DMS 273 (cell line): Measurements from ENCODE around the gene GRIN2D.
"Not testable (repeated sequence)": the region's sequence is repeated elsewhere in the genome, so short reads cannot be mapped to it uniquely, and the experiment has no call there.

Source experiments
- DNase-seq: peaks from one replicate; lab custom pipeline; 2025; ENCODE audit not compliant: unreplicated experiment; lab: John Stamatoyannopoulos, UW

Gene GRIN2D

DNA sequence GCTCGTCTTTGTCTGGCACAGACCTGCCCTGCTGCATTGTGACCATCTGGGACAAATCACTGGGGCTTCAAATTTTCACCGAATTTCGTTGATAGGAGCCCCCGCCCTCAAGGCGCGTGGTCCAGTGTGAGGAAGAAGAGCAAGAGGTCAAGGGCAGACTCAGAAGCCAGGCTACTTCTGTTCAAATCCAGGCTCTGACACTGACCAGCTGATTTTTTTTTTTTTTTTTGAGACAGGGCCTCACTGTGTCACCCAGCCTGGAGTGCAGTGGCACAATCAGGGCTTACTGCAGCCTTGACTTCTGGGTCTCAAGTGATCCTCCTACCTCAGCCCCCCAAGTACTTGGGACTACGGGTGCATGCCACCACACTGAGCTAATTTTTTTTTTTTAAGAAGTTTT is 22.1 kb upstream of the GRIN2D start:
- DNase-seq: no peak

DNA sequence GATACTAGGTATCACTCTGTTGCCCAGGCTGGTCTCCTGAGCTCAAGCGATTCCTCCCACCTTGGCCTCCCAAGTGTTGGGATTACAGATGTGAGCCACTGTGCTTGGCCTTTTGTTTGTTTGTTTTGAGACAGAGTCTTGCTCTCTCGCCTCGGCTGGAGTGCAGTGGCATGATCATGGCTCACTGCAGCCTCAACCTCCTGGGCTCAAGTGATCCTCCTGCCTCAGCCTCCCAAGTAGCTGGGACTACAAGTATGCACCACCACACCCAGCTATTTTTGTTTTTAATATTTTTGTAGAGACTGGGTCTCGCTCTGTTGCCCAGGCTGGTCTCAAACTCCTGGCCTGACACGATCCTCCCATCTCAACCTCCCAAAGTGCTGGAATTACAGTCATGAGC is 21.7 kb upstream of the GRIN2D start:
- DNase-seq: not testable (repeated sequence)

DNA sequence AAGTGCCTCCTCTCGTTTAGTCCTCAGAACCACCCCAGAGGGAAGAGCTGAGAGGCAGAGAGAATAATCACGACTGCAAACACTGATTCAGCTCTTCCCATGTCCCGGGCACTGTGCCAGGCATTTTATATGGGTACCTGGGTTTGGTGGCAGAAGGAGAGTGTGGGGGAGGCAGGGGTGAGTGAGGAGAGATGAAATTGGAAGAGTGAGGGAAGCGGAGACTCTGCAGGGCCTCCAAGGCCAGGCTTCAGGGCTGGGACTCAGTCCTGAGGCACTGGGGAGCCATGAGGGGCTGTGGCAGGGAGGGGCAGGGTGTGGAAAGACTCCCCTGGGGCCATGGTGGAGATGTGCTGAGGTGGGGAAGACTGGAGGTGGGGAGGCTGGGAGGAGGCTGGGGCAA is 20.6 kb upstream of the GRIN2D start:
- DNase-seq: peak; percentile 97

DNA sequence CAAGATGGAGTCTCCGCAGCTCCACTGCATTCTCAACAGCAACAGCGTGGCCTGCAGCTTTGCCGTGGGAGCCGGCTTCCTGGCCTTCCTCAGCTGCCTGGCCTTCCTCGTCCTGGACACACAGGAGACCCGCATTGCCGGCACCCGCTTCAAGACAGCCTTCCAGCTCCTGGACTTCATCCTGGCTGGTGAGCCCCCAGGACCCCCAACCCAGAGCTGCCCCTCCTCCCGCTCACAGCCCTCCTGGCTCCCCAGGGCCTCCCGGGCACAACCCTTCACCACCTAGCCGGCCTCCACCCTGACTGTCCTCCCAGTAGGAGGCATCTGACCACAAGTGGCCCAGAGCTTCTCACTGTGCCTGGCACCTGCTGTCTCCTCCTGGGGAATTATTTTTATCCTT is 19.9 kb upstream of the GRIN2D start:
- no peak for DNase-seq

DNA sequence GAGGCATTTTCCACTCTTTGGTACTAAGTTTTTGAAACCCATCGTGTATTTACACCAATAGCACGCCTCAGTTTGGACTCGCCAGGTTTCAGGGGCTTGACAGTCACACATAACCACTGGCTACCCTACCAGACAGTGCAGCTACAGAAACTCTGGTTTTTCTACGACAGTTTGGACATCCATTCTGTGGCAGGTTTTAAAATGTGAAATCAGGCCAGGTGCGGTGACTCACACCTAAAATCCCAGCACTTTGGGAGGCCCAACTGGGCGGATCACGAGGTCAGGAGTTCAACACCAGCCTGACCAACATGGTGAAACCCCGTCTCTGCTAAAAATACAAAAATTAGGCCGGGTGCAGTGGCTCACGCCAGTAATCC is 15.3 kb upstream of the GRIN2D start:
- DNase-seq: no peak

DNA sequence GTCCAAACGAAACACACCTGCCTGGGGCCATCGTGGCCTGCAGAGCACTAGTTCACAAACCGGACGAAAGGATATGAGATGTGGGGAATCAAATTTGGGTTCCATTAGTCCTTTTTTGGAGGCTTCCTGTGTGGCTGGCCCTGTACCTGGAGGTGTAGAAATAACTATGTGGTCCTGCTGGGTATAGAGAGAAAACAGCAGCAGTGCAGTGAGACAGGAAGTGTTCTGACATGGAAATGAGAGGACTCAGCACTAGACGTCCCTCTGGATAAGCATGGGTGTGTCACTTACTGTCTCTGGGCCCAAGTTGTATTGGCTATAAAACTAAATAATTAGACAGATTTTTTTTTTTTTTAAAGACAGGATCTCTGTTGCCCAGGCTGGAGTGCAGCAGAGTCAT is 14.4 kb upstream of the GRIN2D start:
- DNase-seq: no peak

DNA sequence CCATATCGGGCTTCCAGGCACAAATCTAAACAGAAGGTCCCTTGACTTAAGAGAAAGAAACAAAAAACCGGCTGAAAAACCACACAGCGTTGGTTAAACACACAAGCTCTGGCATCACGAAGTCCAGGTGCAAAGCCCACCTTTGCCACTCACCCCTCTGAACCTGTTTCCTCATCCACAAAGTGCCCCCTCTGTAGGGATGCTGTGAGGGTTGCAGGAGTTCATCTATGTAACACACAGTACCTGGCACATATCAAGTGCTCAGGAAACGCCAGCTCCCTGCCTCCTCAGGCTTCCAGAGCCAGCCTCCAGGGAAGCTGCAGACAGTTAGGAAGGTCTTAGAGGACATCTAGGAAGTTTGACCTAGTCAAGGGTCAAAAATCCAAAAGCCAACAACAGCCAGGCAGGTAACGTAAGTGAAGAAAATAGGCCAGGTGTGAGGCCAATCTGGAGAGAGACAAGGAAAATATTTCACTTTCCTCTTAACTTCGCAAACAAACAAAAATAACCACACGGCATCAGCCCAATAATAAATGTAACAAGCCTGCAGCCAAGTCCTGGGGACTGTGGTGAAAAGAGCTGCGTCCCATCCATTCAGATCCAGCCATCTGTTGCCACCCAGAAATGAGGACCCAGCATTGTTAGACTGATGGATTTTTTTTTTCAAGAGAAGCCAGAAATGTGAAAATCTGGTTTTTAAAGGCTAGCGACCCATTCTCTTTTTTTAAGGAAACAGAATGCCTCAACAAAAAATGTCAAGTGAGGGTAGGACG is 12.1 kb upstream of the GRIN2D start:
- no peak for DNase-seq

DNA sequence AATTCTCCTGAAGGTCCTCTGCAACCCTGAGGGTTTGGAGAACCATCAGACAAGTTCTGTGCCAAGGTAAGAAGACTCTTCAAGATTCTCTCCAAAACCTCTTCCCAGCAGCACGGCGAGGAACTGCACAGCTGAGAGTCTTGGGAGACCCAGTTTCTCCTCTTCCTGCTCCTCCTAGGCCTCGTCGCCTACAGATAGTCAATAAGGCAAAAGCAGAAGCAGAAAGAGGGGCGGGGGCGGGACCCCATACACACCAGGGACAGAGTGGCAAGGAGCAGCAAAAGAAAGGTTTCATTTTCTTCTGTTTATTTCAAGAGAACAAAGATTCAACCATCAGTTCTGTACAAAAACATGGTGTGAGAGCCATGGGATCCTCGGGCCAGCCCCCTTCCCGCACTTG is 11.2 kb upstream of the GRIN2D start:
- DNase-seq: no peak

DNA sequence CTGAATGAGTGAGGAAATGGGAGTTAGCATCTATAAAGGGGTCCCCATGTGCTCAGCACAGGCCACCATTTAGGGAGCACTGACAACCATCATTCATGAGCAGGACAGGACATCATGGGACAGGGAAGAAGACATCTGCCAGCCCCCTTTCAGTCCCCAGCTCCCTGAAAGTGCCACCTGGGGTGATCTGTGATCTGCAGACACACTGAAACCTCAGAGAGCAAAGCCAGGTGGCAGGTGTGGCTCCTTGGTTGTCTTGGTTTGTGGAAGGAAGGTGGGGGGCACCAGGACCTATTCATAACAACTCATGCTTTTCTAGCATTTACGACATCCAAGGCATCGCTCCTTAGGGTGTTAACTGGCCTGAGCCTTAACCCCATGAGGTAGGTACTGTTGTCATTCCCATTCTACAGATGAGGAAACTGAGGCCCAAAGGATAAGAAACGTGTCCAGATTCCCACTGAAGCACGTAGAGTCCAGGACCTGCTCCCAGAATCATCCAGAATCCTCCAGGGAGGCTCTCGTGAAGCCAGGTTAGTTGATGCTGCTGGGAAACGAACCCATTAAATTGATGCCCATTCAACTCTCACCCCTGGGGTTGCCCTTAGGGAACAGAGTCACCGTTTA is 7.9 kb upstream of the GRIN2D start:
- no peak for DNase-seq

DNA sequence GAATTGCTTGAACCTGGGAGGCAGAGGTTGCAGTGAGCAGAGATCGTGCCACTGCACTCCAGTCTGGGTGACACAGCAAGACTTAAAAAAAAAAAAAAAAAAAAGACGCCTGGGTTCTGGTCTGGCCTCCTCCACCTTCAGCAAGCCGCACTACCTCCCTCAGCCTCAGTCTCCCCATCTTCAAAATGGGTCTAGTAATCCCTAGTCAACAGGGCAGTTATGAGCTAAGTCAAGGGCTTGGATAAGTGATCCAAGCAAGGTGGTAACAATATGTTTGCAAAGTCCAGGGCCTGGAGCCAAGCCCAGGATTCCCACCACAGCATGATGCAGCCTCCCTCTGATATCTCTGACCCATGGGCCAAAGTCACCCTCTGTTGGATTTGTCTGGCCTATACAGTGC is 6.5 kb upstream of the GRIN2D start:
- no peak for DNase-seq

DNA sequence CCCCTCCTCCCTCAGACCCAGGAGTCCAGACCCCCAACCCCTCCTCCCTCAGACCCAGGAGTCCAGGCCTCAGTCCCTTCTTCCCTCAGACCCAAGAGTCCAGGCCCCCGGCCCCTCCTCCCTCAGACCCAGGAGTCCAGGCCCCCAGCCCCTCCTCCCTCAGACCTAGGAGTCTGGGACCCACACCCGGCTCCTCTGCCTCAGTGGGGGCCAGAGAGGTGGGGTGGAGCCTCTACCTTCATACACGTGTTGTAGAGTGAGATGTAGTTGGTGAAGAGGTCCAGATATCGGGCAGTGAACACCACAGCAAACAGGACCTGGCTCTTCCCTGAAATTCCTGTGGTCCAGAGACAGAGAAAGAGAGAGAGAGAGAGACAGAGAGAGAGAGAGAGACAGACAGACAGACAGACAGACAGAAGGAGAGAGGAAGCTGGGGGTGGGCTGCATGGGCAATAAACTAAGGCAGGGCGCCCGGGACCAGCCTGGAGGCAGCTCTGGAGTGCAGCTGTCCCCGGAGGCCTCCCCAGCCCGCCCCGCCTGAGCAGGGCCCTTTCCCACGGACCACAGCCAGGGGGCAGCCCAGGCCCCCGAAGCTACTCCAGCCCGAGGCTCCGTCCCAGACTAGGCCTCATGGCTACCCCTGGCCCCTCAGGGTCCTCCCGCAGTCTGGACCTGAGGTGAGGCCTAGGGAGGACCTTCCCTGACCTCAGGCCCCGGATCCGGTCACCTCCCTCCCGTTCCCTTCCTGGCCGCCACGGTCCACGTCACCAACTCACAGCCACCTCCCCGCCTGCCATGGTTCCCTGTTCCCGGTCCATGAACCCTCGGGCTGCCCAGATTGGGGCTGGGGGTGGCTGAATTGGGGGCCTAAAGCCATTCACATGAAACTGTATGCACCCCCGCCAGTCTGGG is 3.0 kb upstream of the GRIN2D start:
- peak; percentile 84 for DNase-seq

DNA sequence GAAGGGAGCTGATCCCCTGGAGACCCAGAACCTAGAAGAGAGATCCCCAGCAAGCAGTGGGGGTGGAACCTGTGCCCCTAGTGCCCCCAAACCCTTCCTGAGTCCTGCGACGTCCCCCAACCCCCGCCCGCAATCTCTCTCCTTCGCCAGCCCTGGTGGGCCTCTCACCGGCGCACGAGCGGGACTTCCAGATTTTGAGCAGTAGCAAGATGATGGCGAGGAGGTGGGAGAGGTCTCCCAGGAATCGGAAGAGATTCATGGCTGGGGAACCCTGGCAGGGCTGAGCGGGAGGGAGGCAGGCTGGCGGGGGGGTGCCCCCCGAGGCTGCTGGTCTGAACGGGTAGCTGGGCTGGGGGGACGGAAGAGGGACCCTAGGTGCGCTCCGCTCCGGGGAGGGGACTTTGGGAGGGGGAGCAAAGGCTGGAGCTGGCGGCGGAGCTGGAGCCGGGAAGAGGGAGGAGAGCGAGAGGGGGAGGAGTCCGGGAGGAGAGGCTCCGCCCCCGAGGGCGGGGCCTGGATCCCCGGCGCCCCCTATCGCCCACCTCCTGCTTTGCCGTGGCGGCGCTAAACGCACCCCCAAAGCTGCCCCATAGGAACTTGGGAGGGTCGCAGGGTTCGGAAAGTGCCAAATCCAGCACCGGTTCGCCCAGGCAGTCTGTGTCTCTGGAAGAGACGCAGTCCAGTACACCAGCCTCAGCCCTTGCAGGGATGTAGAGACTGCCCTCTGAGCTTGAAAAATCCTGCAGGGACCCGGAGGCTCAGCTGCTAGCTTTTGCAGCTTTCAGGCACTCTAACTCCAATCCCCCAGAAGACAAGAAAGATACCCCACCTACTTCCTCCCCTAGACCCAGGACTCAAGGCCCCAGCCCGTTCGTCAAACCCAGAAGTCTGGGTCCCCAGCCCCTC is 2.1 kb upstream of the GRIN2D start, which contains the start of gene KDELR1:
TSS of gene KDELR1 (minus strand) at position 452 of the 906 bp plus-strand sequence. CDS start at position 259, 193 bp downstream.
- DNase-seq: peak; percentile 85

DNA sequence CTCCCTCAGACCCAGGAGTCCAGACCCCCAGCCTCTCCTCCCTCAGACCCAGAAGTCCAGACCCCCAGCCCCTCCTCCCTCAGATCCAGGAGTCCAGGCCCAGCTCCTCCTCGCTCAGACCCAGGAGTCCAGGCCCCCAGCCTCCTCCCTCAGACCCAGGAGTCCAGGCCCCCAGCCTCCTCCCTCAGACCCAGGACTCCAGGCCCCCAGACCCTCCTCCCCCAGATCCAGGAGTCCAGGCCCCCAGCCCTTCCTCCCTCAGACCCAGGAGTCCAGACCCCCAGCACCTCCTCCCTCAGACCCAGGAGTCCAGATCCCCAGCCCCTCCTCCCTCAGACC is 1.5 kb upstream of the GRIN2D start:
- DNase-seq: not testable (repeated sequence)

DNA sequence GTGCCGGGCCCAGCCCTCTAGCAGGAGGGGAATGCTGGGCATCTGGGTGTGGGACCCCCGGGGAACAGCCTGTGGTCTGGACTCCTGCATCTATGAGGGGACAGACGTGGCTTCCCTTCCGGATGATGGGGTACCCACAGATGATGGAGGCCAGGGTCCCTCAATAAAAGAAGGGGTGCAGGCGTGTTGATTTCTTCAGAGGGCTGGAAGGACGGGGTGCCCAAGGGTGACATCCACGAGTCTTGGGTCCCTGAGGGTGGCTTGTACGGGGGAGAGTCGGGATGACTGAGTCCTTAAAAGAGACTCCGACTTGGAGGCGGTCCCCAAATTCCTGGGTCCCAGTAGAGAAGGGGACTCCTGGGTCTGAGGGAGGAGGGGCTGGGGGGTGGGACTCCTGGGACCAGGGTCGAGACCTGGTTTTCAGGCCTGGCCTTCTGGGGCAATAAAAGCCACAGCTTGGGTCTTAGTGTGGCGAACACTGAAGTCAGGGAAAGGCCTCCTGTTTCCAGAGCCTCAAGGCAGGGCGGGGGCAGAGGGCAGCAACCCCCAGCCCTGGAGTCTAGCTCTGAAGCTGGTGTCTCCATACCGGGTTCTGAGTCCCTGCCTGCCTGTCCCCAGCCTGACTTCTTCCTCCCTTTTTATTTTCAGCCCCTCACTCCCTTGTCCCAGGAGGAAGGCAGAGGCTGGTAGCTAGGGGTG is 459 bp upstream of the GRIN2D start:
- peak; percentile 73 for DNase-seq

DNA sequence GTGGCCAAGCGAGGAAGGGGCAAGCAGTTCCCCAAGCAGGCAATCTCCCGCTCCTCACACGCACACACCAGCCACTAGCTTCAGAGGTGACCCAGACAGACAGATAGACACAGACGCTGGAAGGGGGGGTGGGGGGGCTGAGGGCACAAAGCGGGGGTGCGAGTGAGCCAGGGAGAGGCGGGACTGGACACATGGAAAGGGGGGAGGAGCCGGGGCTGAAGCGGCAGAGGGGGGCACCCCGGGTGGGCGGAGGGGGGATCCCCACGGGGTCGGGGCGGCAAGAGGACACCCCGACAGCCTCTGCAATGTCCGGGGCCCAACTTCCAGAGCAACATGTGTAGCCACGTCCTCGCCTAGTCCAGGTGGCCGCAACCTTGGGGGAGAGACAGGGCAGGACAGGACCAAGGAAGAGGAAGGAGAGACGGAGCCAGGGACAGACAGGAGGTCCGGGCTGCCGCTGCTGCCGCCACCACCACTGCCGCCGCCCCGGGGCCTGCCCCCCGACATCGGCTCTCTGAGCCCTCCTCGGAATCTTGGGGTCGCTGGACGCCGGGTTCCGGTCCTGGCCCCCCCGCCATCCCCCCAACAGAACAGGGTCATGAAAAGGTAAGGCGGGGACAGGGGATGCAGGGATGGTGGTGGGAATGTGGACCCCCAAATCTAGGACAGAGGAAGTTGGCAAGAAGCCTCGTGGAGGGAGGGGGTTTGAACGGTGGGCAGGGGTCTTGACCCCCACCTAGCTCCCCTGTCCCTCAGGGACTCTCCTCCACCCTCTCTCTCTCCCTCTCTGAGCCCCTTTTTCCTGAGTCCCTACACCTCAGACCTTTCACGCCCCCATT is 1.1 kb downstream of the GRIN2D start:
- DNase-seq: no peak

DNA sequence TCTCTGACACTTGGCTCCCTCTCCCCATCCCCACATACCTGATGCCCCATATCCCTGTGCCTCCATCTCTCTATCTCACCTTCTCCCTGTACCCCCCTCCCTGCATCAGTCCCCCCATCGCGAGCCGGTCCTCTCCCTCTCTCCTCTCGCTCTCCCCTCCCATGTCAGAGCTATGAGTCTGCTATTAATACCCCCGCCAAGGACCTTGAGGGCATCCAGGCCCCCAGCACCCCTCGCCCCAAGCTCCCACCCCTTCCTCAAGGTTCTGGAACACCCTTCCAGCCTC is 1.6 kb downstream of the GRIN2D start:
- DNase-seq: no peak

DNA sequence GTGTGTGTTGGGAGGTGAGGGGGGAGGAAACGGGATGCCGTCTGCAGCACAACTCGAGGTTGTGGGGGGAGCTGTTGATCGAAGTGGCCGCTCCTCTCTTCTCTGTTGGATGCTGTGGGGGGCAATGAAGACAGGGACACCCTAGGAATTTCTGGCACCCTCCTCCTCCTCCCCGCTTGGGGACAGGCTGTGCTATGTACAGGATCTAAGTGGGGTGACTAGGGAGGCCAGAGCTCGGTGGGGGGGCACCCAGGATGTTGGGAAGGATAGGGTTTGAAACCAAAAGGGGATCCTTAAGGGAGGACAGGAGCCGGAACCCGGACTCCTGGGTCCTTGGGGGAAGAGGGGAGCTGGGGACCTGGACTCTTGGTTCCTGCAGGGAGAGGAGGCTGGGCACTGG is 2.0 kb downstream of the GRIN2D start:
- DNase-seq: no peak

DNA sequence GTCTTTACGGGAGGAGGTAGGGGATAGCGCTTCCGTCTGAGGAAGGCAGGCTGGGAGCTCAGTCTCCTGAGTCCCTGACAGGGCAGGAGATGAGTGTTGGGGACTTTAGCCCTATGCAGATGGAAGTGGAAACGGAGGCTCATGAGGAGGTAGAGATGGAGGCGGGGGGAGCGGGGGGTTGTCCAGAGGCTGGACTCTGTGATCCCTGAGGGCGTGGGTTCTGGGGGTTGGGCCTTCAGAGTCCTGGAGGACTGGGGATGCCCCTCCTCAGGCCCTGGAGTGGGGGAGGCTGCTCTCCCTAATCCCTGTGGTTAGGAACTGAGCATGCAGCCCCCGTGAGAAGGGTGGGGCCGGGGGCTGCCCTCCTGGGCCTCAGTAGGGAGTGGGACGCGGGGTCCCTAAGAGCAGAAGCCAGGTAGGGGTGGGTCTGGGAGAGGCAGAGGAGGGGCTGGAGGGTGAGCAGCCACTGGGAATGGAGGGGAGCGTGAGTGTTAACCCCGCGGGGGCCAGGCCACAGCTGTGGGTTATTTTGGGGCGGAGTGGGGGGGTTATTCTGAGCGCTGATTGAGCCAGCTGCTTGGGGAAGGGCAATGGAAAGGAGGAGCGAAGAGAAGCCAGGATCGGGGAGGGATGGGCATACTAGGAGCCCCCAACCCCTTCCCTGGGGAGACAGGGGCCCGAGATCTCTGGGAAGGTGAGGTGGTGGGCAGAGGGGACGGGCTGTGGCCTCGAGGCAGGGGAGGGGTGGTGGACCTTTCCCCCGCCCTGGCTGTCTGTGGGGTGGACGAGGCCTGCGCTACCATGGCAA is 2.8 kb downstream of the GRIN2D start:
- peak; percentile 47 for DNase-seq

DNA sequence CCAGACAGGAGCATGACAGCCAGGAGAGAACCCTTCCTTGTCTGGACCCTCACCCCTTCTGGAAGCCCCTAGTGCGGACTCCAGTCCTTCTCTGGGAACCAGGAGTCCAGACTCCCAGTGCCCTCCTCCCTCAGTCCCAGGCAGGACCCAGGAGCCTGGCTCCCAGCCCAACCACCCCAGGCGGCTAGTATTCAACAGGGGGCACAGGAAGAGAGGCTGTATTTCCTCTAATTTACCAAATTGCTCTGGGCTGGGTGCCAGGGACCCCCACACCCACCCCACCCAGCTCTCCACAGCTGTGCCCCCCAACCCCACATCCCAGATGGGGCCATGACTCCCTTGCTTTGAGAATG is 3.3 kb downstream of the GRIN2D start:
- no peak for DNase-seq
